ENCODE results near the gene PIK3CD. TPM values are rescaled to one million over a fixed set of nuclear protein-coding genes. Genes with fewer than 3 reads are reported as not detected.

The PIK3CD gene
- total RNA-seq, 1 experiment from 2014 or later: 2.6 TPM

DNA sequence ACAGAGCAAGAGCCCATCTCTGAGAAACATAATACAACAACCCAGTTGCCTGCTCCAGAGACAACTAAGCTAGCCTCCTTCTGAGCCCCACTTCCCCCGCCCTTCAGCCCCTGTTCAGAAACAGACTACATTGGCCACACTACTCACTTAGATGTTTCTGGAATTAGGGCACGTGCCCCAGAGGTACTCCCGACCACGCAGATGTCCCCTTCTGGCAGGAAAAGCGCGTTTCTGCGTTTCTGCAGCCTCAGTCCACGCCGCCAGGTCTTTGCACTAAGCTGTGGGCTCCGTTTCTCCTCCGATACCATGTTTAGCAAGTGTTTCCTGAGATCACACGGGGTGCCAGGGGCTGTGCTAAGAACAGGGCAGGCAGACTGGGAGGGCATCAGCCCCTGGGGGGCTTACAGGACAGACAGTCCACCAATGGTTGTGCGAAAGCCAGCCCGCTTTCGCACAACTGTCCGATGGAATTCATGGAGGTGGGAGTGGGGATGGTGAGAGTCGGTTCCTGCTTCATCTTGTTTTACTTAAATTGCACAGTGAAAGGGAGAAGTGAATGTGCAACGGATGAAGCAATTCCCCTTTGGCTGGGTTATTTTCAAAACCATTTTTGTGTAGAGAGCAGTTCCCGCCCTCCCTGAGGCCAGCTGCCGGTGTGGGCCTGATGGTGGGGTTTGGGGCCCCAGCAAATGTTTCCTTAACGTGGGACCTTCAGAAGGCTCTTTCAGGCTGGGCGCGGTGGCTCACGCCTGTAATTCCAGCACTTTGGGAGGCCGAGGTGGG, 2.7 kb downstream of the PIK3CD start:
- DNase-seq: no peak
- no TSS peak for BruUV-seq (replicated peaks)
- CTCF ChIA-PET: interaction anchor here (0.6 to 1.1 kb wide), 3 partner anchors 10 to 159 kb away, joined by 3 to 4 read pairs (median 3); no protein-coding TSS in a partner anchor
- Mint-ChIP-seq H3K27ac (ENCODE audit: unreplicated experiment) (no peak overlapping the region), H3K4me3 (ENCODE audit: low read depth, unreplicated experiment) (no peak overlapping the region), H3K9me3 (ENCODE audit: low read depth, unreplicated experiment) (no peaks in the 10 kb centered on the region), H3K4me1 (ENCODE audit: low read depth, unreplicated experiment) (no peaks in the 10 kb centered on the region), H3K27me3 (ENCODE audit: unreplicated experiment) (peaks cover 81% of the 10 kb centered on the region), H3K36me3 (ENCODE audit: insufficient read depth, unreplicated experiment) (no peaks in the 10 kb centered on the region)
- TF ChIP-seq, protein P1, sequence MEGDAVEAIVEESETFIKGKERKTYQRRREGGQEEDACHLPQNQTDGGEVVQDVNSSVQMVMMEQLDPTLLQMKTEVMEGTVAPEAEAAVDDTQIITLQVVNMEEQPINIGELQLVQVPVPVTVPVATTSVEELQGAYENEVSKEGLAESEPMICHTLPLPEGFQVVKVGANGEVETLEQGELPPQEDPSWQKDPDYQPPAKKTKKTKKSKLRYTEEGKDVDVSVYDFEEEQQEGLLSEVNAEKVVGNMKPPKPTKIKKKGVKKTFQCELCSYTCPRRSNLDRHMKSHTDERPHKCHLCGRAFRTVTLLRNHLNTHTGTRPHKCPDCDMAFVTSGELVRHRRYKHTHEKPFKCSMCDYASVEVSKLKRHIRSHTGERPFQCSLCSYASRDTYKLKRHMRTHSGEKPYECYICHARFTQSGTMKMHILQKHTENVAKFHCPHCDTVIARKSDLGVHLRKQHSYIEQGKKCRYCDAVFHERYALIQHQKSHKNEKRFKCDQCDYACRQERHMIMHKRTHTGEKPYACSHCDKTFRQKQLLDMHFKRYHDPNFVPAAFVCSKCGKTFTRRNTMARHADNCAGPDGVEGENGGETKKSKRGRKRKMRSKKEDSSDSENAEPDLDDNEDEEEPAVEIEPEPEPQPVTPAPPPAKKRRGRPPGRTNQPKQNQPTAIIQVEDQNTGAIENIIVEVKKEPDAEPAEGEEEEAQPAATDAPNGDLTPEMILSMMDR (IDR thresholded peaks at IDR 0.05; ENCODE audit: unreplicated experiment): no peak
- intact Hi-C loops (cut with micrococcal nuclease; ENCODE audit: unreplicated experiment): no loop called here

DNA sequence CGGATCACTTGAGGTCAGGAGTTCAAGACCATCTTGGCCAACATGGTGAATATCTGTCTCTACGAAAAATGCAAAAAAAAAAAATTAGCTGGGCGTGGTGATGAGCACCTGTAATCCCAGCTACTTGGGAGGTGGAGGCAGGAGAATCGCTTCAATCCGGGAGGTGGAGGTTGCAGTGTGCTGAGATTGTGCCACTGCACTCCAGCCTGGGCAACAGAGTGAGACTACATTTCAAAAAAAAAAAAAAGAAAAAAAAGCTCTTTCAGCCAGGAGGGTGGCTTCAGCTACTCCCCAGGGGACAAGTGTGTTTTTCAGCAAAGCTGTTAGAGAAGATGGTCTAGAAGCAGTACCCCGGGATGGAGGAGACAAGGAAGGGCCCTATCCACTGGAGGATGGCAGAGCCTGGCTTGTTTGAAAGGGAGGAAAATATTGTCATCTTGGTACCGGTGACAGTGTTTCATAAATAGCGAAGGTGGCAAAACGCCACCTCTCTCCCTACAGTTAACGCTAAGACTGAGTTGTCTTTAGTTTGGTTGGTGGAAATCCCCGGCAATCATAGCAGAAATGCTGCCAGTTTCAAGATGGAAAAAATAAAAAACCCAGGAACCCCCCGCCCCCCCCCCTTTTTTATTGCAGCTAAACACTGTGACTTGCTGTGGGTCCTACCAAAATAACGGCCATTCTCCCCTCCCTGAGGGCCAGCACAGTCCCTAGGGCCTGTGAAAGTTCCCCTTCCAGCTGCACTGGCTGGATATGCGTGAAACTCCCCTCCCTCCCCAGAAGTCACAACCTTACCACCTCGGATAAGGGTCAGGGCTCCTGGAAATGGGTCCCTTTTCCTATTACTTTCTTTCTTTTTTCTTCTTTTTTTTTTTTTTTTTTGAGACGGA, 3.5 kb downstream of the PIK3CD start:
- H3K4me1 Mint-ChIP-seq (ENCODE audit: low read depth, unreplicated experiment): no peaks in the 10 kb centered on the region
- no peaks in the 10 kb centered on the region for H3K9me3 Mint-ChIP-seq (ENCODE audit: low read depth, unreplicated experiment)
- H3K4me3 Mint-ChIP-seq (ENCODE audit: low read depth, unreplicated experiment): no peak overlapping the region
- no peak for DNase-seq
- intact Hi-C loops (cut with micrococcal nuclease; ENCODE audit: unreplicated experiment): no loop called here
- TF ChIP-seq, protein P1 (IDR thresholded peaks at IDR 0.05; ENCODE audit: unreplicated experiment): no peak
- peaks cover 73% of the 10 kb centered on the region for H3K27me3 Mint-ChIP-seq (ENCODE audit: unreplicated experiment)
- no peaks in the 10 kb centered on the region for H3K36me3 Mint-ChIP-seq (ENCODE audit: insufficient read depth, unreplicated experiment)
- no peak overlapping the region for H3K27ac Mint-ChIP-seq (ENCODE audit: unreplicated experiment)
- BruUV-seq (replicated peaks): no TSS peak
- CTCF ChIA-PET: interaction anchor here (0.7 kb wide), 2 partner anchors 160 to 1258 kb away, joined by 3 to 5 read pairs; no protein-coding TSS in a partner anchor

DNA sequence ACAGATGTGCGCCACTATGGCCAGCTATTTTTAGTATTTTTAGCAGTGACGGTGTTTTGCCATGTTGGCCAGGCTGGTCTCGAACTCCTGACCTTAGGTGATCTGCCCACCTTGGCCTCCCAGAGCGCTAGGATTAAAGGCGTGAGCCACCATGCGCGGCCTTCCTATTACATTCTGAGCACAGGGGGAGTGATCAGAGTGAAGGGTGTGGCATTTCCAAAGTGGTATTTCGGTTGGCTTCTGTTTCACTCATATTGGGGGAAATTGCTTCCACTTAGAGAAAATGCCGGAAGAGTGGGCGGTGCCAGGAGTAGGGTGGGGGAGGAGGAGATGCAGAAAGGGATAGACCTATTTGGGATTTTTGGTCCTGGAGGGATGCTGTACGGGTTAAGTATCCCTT, 4.3 kb downstream of the PIK3CD start:
- TF ChIP-seq, protein P1 (IDR thresholded peaks at IDR 0.05; ENCODE audit: unreplicated experiment): no peak
- Mint-ChIP-seq H3K4me1 (ENCODE audit: low read depth, unreplicated experiment) (no peaks in the 10 kb centered on the region), H3K27ac (ENCODE audit: unreplicated experiment) (no peak overlapping the region), H3K9me3 (ENCODE audit: low read depth, unreplicated experiment) (no peaks in the 10 kb centered on the region), H3K27me3 (ENCODE audit: unreplicated experiment) (peaks cover 66% of the 10 kb centered on the region), H3K4me3 (ENCODE audit: low read depth, unreplicated experiment) (no peak overlapping the region), H3K36me3 (ENCODE audit: insufficient read depth, unreplicated experiment) (no peaks in the 10 kb centered on the region)
- BruUV-seq (replicated peaks): no TSS peak
- intact Hi-C loops (cut with micrococcal nuclease; ENCODE audit: unreplicated experiment): no loop called here
- CTCF ChIA-PET: no interaction called here
- DNase-seq: no peak

DNA sequence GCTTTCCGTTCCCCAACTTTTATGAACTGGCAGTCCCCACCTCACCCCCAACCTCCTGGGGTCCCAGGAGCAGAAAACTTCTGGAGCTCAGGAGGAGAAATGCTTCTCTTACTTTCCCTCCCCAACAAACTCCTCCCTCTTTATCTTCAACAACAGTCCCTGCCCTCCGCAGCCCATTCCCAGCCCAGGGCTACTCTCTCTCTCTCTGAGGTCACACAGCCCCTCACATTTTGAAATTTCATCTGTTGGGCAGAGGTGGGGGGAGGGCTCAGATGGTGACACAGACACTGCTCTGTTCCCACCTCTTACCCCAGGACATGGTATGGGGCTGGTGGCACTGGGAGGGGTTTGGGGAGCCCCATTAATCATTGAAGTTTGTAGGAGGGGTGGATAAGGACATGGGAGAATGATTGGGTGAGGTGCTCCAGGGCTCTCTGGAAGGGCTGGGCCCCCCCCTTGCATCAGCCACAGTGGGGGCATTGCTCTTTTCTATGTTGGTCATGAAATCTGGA, 6.0 kb downstream of the PIK3CD start:
- intact Hi-C loops (cut with micrococcal nuclease; ENCODE audit: unreplicated experiment): no loop called here
- no TSS peak for BruUV-seq (replicated peaks)
- H3K27ac Mint-ChIP-seq (ENCODE audit: unreplicated experiment): no peak overlapping the region
- TF ChIP-seq, protein P1 (IDR thresholded peaks at IDR 0.05; ENCODE audit: unreplicated experiment): no peak
- H3K9me3 Mint-ChIP-seq (ENCODE audit: low read depth, unreplicated experiment): no peaks in the 10 kb centered on the region
- CTCF ChIA-PET: interaction anchor here (0.6 to 0.7 kb wide), 2 partner anchors 211 to 461 kb away, joined by 3 to 4 read pairs; no protein-coding TSS in a partner anchor
- DNase-seq: no peak
- H3K4me1 Mint-ChIP-seq (ENCODE audit: low read depth, unreplicated experiment): no peaks in the 10 kb centered on the region
- H3K27me3 Mint-ChIP-seq (ENCODE audit: unreplicated experiment): peaks cover 48% of the 10 kb centered on the region
- no peak overlapping the region for H3K4me3 Mint-ChIP-seq (ENCODE audit: low read depth, unreplicated experiment)
- H3K36me3 Mint-ChIP-seq (ENCODE audit: insufficient read depth, unreplicated experiment): no peaks in the 10 kb centered on the region
